PC-9 (cell line): ENCODE measurements around the gene CDH20.

Experiments used
- CTCF ChIP-seq: fragments of 200-600 bp; sonication (generic); conservative IDR thresholded peaks from 2 replicates; pipeline ENCODE4 v1.6.1; 2017; ENCODE audit warnings: mixed run types, antibody characterized with exemption, mild to moderate bottlenecking, moderate library complexity
- EZH2 ChIP-seq: fragments of 200-600 bp; sonication (generic); IDR thresholded peaks from 2 replicates; pipeline ENCODE4 v1.8.0; 2017; ENCODE audit warnings: antibody characterized with exemption, low read depth

GRCh38 chr18:61531891-61532290, 198.7 kb downstream of the CDH20 start:
- no peak for TF ChIP-seq CTCF
- no peak for TF ChIP-seq EZH2
